A549 (cell line): Measurements from ENCODE around the gene COL4A5.

Source experiments
- JUNB ChIP-seq: fragments of >200 bp; sonication (Bioruptor Twin); formaldehyde crosslinking; IDR thresholded peaks from 2 replicates; pipeline ENCODE4 v1.6.1; 2016
- MYC ChIP-seq: IDR thresholded peaks from 2 replicates; pipeline ENCODE4 v1.6.1; 2012; ENCODE audit warnings: mild to moderate bottlenecking, inconsistent platforms, low read length, improper control_type of control experiment, borderline replicate concordance
- NFE2L2 ChIP-seq: fragments of 150-350 bp; conservative IDR thresholded peaks from 2 replicates; pipeline ENCODE4 v1.6.1; 2014; ENCODE audit warnings: low read length
- POLR2A ChIP-seq: IDR thresholded peaks from 2 replicates; pipeline ENCODE4 v1.6.1; 2012; ENCODE audit warnings: mild to moderate bottlenecking, low read length
- POLR2AphosphoS2 ChIP-seq: conservative IDR thresholded peaks from 2 replicates; pipeline ENCODE4 v1.6.1; 2012; ENCODE audit warnings: low read length, improper control_type of control experiment, inconsistent platforms
- SMC3 ChIP-seq: fragments of >200 bp; sonication (Bioruptor Twin); formaldehyde crosslinking; IDR thresholded peaks from 3 replicates; pipeline ENCODE4 v1.6.1; 2018; ENCODE audit warnings: inconsistent platforms
- SREBF2 ChIP-seq: fragments of 450-650 bp; IDR thresholded peaks from 2 replicates; pipeline ENCODE4 v1.6.1; 2014; ENCODE audit warnings: mild to moderate bottlenecking, moderate library complexity
- TF ChIP-seq, protein P1 (sequence below): fragments of 450-650 bp; IDR thresholded peaks from 2 replicates; pipeline ENCODE4 v1.6.1; 2014; ENCODE audit warnings: antibody characterized with exemption
- TF ChIP-seq, protein P2 (sequence below): fragments of >200 bp; sonication (Bioruptor Twin); formaldehyde crosslinking; IDR thresholded peaks from 3 replicates; pipeline ENCODE4 v1.5.1; 2016

DNA sequence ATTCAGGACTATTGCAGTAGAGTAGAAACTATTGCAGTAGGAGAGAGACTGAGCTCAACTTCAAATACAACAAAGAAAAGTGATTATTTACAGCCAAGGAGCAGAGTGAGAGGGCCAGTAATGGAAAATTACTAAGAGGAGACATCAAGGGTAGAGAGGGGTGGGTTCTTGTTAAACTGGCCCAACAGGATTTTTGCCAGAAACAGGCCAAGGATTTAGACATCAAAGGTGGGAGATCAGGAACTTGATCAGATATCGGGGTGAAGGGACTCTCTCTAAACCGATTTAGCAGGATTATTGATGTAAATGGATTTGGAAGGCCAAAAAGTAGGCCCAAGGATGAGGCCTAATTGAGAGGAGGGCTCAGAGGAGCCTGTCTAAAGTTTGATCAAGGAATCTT is 231.9 kb downstream of the COL4A5 start:
- TF ChIP-seq NFE2L2 (no peak), SREBF2 (no peak), POLR2AphosphoS2 (no peak), JUNB (no peak), POLR2A (no peak), MYC (no peak), SMC3 (no peak)
- TF ChIP-seq, protein P1, sequence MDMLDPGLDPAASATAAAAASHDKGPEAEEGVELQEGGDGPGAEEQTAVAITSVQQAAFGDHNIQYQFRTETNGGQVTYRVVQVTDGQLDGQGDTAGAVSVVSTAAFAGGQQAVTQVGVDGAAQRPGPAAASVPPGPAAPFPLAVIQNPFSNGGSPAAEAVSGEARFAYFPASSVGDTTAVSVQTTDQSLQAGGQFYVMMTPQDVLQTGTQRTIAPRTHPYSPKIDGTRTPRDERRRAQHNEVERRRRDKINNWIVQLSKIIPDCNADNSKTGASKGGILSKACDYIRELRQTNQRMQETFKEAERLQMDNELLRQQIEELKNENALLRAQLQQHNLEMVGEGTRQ = no peak
- TF ChIP-seq, protein P2, sequence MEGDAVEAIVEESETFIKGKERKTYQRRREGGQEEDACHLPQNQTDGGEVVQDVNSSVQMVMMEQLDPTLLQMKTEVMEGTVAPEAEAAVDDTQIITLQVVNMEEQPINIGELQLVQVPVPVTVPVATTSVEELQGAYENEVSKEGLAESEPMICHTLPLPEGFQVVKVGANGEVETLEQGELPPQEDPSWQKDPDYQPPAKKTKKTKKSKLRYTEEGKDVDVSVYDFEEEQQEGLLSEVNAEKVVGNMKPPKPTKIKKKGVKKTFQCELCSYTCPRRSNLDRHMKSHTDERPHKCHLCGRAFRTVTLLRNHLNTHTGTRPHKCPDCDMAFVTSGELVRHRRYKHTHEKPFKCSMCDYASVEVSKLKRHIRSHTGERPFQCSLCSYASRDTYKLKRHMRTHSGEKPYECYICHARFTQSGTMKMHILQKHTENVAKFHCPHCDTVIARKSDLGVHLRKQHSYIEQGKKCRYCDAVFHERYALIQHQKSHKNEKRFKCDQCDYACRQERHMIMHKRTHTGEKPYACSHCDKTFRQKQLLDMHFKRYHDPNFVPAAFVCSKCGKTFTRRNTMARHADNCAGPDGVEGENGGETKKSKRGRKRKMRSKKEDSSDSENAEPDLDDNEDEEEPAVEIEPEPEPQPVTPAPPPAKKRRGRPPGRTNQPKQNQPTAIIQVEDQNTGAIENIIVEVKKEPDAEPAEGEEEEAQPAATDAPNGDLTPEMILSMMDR = no peak
